ENCODE results near the gene ZMYND8.

- TF ChIP-seq CTCF (conservative IDR thresholded peaks at IDR 0.05) (no peak), ZFX (IDR thresholded peaks at IDR 0.05) (no peak)
Observed at GRCh38 chr20:47222468-47223119, 133.9 kb downstream of the ZMYND8 start.
